GM10266 (cell line): Measurements from ENCODE around the gene PARVG.

Experiments used
- DNase-seq: peaks from one replicate; pipeline ENCODE4 v3.0.0; 2012; ENCODE audit errors: extremely low spot score
- TF ChIP-seq, protein P1 (sequence below): IDR thresholded peaks from 2 replicates; pipeline ENCODE4 v1.5.1; 2012; ENCODE audit warnings: mild to moderate bottlenecking, low read depth; ENCODE audit not compliant: control insufficient read depth, insufficient read depth; ENCODE audit errors: missing control alignments

Gene PARVG

DNA sequence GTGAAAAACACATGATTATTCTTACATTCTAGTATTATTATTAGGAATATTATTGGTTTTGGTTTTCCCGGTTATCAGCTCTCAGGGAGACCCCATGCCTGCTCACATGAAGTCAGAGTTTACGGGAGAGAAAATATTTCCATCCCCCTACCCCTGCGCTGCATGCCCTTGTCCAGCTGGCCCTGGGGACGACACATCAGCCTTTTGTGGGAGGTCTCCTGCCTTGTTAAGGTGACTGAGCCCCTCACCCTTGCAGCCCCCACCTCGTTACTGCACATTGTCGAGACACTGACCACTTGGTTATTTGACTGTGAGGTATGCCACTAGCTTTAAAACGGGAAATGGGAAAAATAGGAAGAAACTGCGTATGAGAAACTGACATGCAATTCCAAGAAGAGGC lies 63.0 kb downstream of the PARVG start:
- TF ChIP-seq, protein P1, sequence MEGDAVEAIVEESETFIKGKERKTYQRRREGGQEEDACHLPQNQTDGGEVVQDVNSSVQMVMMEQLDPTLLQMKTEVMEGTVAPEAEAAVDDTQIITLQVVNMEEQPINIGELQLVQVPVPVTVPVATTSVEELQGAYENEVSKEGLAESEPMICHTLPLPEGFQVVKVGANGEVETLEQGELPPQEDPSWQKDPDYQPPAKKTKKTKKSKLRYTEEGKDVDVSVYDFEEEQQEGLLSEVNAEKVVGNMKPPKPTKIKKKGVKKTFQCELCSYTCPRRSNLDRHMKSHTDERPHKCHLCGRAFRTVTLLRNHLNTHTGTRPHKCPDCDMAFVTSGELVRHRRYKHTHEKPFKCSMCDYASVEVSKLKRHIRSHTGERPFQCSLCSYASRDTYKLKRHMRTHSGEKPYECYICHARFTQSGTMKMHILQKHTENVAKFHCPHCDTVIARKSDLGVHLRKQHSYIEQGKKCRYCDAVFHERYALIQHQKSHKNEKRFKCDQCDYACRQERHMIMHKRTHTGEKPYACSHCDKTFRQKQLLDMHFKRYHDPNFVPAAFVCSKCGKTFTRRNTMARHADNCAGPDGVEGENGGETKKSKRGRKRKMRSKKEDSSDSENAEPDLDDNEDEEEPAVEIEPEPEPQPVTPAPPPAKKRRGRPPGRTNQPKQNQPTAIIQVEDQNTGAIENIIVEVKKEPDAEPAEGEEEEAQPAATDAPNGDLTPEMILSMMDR: no peak
- DNase-seq: no peak

GRCh38 chr22:44244265-44244822 lies 63.6 kb downstream of the PARVG start:
- no peak for DNase-seq
- TF ChIP-seq, protein P1: no peak

DNA sequence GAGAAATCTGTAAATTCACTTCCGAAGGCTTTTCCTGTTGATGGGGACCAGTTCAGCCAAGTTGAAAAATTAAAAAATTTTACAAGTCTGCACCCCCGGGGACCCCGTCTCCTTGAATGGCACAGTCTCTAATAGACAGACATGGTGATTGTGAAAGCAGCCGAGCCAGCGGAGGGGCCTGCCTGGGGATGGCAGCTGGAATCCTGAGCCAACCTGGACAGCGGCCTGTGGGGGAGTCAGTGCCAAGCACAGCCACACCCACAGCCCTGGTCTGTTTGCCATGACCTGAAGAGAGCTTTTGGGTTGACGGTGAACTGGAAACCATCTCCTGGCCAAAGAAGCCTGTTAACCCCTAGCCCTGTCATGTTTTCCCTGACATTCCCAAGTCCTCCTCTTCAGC lies 64.7 kb downstream of the PARVG start:
- TF ChIP-seq, protein P1: no peak
- DNase-seq: no peak

GRCh38 chr22:44245867-44246266 lies 65.1 kb downstream of the PARVG start:
- DNase-seq: no peak

GRCh38 chr22:44246615-44247326 lies 66.0 kb downstream of the PARVG start:
- DNase-seq: no peak
- TF ChIP-seq, protein P1: no peak

More at GRCh38 chr22:44245867-44246266, 65.1 kb downstream of the PARVG start:
- TF ChIP-seq, protein P1: no peak

DNA sequence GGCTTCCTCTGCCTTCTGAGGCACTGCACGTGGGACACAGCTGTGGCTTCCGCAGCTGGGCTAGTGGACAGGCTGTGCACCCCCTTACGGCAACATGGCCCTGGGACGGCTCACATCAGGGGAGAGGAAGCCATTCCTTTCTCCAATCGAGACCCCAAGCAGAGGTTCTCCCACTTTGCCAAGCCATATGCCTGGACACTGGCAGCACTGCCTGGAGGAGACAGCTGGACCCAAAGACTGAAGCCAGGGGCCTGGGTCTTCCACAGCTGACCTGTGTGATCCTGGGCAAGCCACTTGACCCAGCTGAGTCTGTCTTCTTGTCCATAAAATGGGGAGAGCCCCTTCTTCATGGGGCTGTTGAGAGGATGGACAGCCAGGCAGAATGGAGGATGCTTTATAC lies 66.6 kb downstream of the PARVG start:
- no peak for DNase-seq
- TF ChIP-seq, protein P1: no peak
